Amniotic stem cell (primary cell): Measurements from ENCODE around the gene PGAP1.

ENCODE experiments used
- DNase-seq: peaks from one replicate; lab custom pipeline; 2025; lab: John Stamatoyannopoulos, UW

PGAP1 gene

DNA sequence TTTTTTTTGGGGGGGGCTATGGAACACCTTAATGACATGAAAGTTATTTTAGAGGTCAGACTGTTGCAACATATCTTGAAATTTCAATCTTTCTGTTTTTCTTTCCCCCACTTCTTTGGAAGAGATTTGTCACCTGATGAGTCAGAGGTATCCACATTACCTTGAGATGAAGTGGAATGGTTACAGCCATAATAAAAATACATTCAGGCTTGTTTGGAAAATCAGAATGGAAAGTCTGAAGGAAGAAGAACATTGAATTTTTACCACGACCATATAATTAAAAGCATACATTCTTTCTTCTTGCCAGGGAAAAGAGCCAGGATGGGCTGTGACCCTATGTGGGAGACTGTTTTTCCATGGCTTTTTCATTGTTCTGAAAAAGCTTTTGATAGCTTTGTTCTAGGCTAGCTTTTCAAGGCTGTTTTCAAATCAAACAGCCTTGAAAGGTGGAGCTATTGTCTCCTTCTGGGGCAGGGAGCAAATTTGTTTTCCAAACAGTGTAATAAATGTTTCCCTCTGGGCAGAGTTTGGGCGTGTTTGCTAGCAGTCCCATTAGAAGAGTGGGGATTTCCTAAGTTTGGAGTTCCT lies 124.7 kb downstream of the PGAP1 start:
- no peak for DNase-seq

DNA sequence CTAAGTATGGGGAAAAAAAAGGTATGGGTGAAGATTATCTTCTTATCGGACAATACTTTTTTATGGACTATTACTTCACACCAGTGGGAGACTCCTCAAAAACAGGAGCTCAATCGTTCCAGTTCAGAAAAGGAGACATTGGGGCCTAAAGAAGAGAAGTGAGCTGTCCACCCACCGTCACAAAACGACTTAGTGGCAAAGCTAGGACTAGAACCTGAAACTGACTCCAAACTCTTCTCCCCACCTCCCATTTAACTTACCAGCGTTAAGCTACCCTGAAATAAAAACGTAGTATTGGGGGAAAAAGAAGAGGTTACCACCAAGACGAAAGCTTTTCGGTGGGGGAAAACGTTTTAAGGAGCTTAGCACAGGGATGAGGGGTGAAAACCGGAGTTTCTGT lies 127.5 kb downstream of the PGAP1 start:
- no peak for DNase-seq

DNA sequence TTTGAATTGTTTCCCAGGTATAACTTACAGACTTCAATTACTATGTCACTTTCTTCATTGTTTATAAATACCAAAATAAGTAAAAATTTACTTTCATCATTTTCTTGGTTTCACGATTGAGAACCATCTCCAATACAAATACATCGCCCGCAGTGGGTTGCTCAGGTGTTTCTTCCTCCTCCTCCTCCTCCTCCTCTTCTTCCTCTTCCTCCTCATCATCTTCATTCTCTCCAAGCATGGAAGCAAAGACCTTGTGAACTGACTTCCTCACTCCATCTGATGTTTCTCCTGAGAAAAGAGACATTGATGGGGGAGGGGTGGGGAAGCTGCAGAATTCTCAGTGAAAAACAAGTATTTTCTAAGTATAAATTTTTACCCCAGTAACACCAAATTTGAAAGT lies 133.6 kb downstream of the PGAP1 start:
- no peak for DNase-seq

DNA sequence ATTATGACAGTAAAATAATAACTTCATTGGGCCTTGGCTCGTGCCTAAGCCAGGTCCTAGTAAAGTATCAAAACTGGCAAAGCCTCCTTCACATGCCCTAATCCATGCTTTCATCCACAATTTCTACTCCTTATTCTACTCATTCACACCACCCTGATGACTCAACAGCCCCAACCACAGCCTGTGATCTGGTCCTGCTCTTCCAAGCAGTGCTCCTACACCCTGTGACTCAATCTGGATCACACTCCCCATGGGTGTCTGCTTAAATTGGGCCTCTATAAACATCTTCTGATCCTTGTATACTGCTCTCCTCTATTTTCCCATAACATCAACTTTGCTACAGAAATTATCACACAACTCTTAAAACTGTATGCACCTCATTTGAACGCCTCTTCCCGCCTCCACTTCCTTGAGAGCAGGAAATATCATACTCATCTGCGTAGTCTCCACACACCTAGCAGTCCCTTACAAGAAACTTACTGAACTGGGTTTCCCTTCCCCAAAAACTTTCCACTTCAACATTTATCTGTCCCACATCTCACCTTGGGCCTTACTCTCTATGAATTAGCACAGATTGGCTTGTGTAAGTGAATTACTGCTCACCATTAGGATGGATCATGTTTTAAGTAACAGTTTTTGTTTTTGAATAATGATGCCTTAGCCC lies 142.9 kb downstream of the PGAP1 start:
- DNase-seq, result no peak
